ENCODE results near the gene EXOC4. TPM values are rescaled to one million over a fixed set of nuclear protein-coding genes. Genes with fewer than 3 reads are reported as not detected.

The EXOC4 gene
- total RNA-seq, 1 experiment from 2014 or later: 71.0 TPM

- H3K4me1 ChIP-seq (ENCODE audit: control insufficient read depth, insufficient read depth, low read length): no peaks in the 10 kb centered on the region
- in situ Hi-C loops (cut with HindIII; ENCODE audit: low pct_unique_long_range_greater_than_20kb, low sequenced_read_pairs) (no loop called here), intact Hi-C loops (cut with micrococcal nuclease; ENCODE audit: unreplicated experiment) (no loop called here)
- no peak overlapping the region for H3K4me3 ChIP-seq (ENCODE audit: low read depth in 2 of 2, low read length in 2 of 2)
- no peaks in the 10 kb centered on the region for H3K27me3 ChIP-seq (ENCODE audit: control insufficient read depth, insufficient read depth, low read length)
- ATAC-seq (no peak), DNase-seq (ENCODE audit: low read depth, low spot score) (no peak)
- TF ChIP-seq, protein P1, sequence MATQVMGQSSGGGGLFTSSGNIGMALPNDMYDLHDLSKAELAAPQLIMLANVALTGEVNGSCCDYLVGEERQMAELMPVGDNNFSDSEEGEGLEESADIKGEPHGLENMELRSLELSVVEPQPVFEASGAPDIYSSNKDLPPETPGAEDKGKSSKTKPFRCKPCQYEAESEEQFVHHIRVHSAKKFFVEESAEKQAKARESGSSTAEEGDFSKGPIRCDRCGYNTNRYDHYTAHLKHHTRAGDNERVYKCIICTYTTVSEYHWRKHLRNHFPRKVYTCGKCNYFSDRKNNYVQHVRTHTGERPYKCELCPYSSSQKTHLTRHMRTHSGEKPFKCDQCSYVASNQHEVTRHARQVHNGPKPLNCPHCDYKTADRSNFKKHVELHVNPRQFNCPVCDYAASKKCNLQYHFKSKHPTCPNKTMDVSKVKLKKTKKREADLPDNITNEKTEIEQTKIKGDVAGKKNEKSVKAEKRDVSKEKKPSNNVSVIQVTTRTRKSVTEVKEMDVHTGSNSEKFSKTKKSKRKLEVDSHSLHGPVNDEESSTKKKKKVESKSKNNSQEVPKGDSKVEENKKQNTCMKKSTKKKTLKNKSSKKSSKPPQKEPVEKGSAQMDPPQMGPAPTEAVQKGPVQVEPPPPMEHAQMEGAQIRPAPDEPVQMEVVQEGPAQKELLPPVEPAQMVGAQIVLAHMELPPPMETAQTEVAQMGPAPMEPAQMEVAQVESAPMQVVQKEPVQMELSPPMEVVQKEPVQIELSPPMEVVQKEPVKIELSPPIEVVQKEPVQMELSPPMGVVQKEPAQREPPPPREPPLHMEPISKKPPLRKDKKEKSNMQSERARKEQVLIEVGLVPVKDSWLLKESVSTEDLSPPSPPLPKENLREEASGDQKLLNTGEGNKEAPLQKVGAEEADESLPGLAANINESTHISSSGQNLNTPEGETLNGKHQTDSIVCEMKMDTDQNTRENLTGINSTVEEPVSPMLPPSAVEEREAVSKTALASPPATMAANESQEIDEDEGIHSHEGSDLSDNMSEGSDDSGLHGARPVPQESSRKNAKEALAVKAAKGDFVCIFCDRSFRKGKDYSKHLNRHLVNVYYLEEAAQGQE (IDR thresholded peaks at IDR 0.05; ENCODE audit: insufficient read depth in 1 of 2, low read depth in 2 of 2, low read length in 1 of 2): no peak
- no peak for TF ChIP-seq CTCF (IDR thresholded peaks at IDR 0.05)
- TF ChIP-seq TCF7L2 (IDR thresholded peaks at IDR 0.05; ENCODE audit: low read depth, low read length): no peak
- no peak for TF ChIP-seq POLR2AphosphoS5 (IDR thresholded peaks at IDR 0.05; ENCODE audit: low read depth, low read length)
- no peak for TF ChIP-seq SIN3A (IDR thresholded peaks at IDR 0.05; ENCODE audit: borderline replicate concordance, insufficient read depth, low read depth, low read length)
- H3K27ac ChIP-seq (ENCODE audit: low read length): no peak overlapping the region
- no TSS peak for BruUV-seq (replicated peaks)
- CTCF ChIA-PET: interaction anchor here (0.6 kb wide), 1 partner anchor 13 kb away, joined by 3 read pairs; no protein-coding TSS in a partner anchor
- H3K36me3 ChIP-seq (ENCODE audit: control insufficient read depth, insufficient read depth, low read length): no peaks in the 10 kb centered on the region
- POLR2A ChIA-PET: no interaction called here
- no peaks in the 10 kb centered on the region for H3K9me3 ChIP-seq (ENCODE audit: control insufficient read depth, insufficient read depth, low read depth, low read length)
Observed at GRCh38 chr7:133646472-133647315, 393.8 kb downstream of the EXOC4 start.

DNA sequence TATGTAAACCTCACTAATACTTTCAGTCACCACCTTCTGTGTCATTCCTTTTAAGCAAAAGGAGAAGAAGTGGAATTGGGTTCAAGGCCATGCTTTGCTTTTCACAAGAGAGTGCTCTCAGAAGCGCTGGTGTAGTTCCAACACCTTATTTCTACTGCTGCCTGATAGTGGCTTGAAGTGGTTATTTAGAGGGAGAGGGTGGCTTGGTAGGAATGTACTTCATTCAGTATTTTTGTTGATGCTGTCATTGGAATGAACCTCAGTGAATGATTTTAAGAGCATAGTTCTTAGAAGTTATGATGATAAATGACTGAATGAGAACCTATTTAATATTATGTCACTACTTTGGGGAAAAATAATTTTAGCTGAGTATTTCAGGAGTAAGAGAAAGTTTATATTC, 396.7 kb downstream of the EXOC4 start:
- POLR2A ChIA-PET: no interaction called here
- intact Hi-C loops (cut with micrococcal nuclease; ENCODE audit: unreplicated experiment): no loop called here
- ATAC-seq (no peak), DNase-seq (ENCODE audit: low read depth, low spot score) (no peak)
- in situ Hi-C loops (cut with HindIII; ENCODE audit: low pct_unique_long_range_greater_than_20kb, low sequenced_read_pairs): no loop called here
- no peak for TF ChIP-seq CTCF (IDR thresholded peaks at IDR 0.05)
- TF ChIP-seq, protein P1 (IDR thresholded peaks at IDR 0.05; ENCODE audit: insufficient read depth in 1 of 2, low read depth in 2 of 2, low read length in 1 of 2): no peak
- TF ChIP-seq TCF7L2 (IDR thresholded peaks at IDR 0.05; ENCODE audit: low read depth, low read length): no peak
- TF ChIP-seq SIN3A (IDR thresholded peaks at IDR 0.05; ENCODE audit: borderline replicate concordance, insufficient read depth, low read depth, low read length): no peak
- no peak for TF ChIP-seq POLR2AphosphoS5 (IDR thresholded peaks at IDR 0.05; ENCODE audit: low read depth, low read length)
- H3K27ac ChIP-seq (ENCODE audit: low read length): no peak overlapping the region
- no TSS peak for BruUV-seq (replicated peaks)
- no peaks in the 10 kb centered on the region for H3K27me3 ChIP-seq (ENCODE audit: control insufficient read depth, insufficient read depth, low read length)
- H3K4me1 ChIP-seq (ENCODE audit: control insufficient read depth, insufficient read depth, low read length): no peaks in the 10 kb centered on the region
- no peaks in the 10 kb centered on the region for H3K36me3 ChIP-seq (ENCODE audit: control insufficient read depth, insufficient read depth, low read length)
- H3K9me3 ChIP-seq (ENCODE audit: control insufficient read depth, insufficient read depth, low read depth, low read length): no peaks in the 10 kb centered on the region
- CTCF ChIA-PET: no interaction called here
- no peak overlapping the region for H3K4me3 ChIP-seq (ENCODE audit: low read depth in 2 of 2, low read length in 2 of 2)

Data from Panc1 (cell line).